Muscle of leg (tissue), 11 donors: ENCODE results near the gene PTPN14. TPM values are rescaled to one million over a fixed set of nuclear protein-coding genes. Genes with fewer than 3 reads are reported as not detected.
"Not testable (repeated sequence)": the region's sequence is repeated elsewhere in the genome, so short reads cannot be mapped to it uniquely, and the experiment has no call there.

Experiments
- DNase-seq: peaks from one replicate; pipeline ENCODE4 v3.0.0; 2013
- H3K27ac ChIP-seq: one replicate; pipeline ENCODE4 v1.5.1; 2013; ENCODE audit warnings: mild to moderate bottlenecking, low read length, control low read depth
- H3K27me3 ChIP-seq: one replicate; pipeline ENCODE4 v1.6.1; 2013; ENCODE audit warnings: low read length; ENCODE audit not compliant: control insufficient read depth, insufficient read depth
- H3K36me3 ChIP-seq: one replicate; pipeline ENCODE4 v1.6.1; 2013; ENCODE audit warnings: low read length; ENCODE audit not compliant: control insufficient read depth, insufficient read depth
- H3K4me1 ChIP-seq: one replicate; pipeline ENCODE4 v1.6.1; 2013; ENCODE audit warnings: low read length; ENCODE audit not compliant: control insufficient read depth, insufficient read depth
- H3K4me3 ChIP-seq: one replicate; pipeline ENCODE4 v1.5.1; 2013; ENCODE audit warnings: low read length, control low read depth
- H3K9me3 ChIP-seq: replicated peaks from 2 replicates; pipeline ENCODE4 v1.6.1; 2013; ENCODE audit warnings: low read depth, low read length; ENCODE audit not compliant: control insufficient read depth
- WGBS: methylation state at CpG from one replicate; pipeline ENCODE4 v1.1.5; 2013; ENCODE audit warnings: missing lambda C conversion rate; ENCODE audit not compliant: insufficient coverage; 5-methylcytosine and 5-hydroxymethylcytosine counted together
- polyA plus RNA-seq, 8 donors: library from polyadenylated mRNA; unstranded; fragments of 120-200 nt; gene quantifications; one replicate each; pipeline versions ENCODE4 v1.2.1 to v1.2.3, GENCODE V29; 2013; ENCODE audit warnings: inconsistent platforms in 1 of 8, low replicate concordance in 1 of 8; ENCODE audit not compliant: insufficient read length in 8 of 8, insufficient read depth in 1 of 8
- total RNA-seq: library from RNA; stranded (reverse); fragments of 120-200 nt; gene quantifications from one replicate; pipeline ENCODE4 v1.2.4, GENCODE V29; 2013

PTPN14 gene
- total and polyA plus RNA-seq, 9 donors, result 9.4 to 25.2 (median 15.8) TPM

DNA sequence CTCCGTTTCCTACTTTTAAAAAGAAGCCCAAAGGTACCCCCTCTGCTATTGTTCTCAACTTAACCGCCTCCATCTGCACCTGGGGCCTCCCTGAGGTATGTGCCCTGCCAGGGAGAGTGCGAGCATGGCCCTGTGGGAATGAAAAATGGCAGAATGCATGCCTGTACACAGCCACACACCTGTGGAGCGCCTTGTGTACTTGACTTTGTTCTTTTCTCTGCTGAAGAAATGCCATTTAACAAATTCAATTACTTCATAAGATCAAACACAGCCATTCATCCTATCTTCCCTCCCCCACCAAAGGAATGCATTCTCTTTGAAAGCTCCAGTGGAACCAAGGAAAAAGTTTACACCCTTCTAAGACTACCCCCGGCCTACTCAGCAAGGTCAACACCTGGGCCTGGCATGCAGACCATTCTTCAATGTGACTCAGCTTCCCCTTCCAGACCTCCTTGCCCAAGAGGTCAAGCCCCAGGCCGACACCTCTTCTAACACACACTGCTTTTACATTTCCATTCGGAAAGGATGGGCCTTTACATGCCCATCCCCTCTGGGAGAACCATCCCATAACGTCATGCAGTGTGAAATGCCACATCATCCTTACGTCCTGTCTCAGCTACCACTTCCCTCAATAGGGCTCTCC lies 146.7 kb downstream of the PTPN14 start:
- Histone ChIP-seq H3K4me1 (no peaks in the 10 kb centered on the region), H3K36me3 (peaks cover 19% of the 10 kb centered on the region), H3K9me3 (no peaks in the 10 kb centered on the region), H3K27me3 (no peaks in the 10 kb centered on the region), H3K4me3 (no peak overlapping the region), H3K27ac (no peak overlapping the region)
- no peak for DNase-seq
- WGBS, result 65% methylated on average over 6 of the region's 9 CpGs

GRCh38 chr1:214404154-214404553 lies 147.2 kb downstream of the PTPN14 start:
- H3K27me3 ChIP-seq, result no peaks in the 10 kb centered on the region
- H3K4me3 ChIP-seq, result no peak overlapping the region
- WGBS, result 40% methylated on average over 1 of the region's 4 CpGs
- no peaks in the 10 kb centered on the region for H3K9me3 ChIP-seq
- no peaks in the 10 kb centered on the region for H3K4me1 ChIP-seq
- H3K36me3 ChIP-seq, result peaks cover 19% of the 10 kb centered on the region
- DNase-seq, result no peak
- no peak overlapping the region for H3K27ac ChIP-seq

DNA sequence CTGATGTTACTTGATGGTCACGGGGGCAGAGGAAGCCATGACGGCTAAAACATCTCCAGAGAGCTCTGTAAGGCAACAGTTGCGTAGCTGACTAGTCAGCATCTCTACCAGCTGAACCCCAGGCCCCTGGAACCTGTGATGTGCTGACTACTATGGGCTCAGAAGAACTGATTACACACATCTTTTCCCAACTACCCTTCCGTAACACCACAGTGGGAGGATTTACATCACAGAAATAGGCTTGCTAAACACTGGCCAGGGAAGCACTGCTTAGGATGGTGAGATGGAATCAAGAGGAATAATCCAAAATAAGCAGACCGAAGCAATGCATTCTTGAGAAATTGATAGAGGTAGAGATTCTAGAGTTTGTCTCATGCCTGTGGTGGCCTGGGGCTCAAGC lies 148.0 kb downstream of the PTPN14 start:
- Histone ChIP-seq H3K27me3 (no peaks in the 10 kb centered on the region), H3K27ac (no peak overlapping the region), H3K4me3 (no peak overlapping the region), H3K36me3 (peaks cover 19% of the 10 kb centered on the region), H3K9me3 (no peaks in the 10 kb centered on the region), H3K4me1 (no peaks in the 10 kb centered on the region)
- no peak for DNase-seq
- 100% methylated on average over 3 of the region's 5 CpGs for WGBS

DNA sequence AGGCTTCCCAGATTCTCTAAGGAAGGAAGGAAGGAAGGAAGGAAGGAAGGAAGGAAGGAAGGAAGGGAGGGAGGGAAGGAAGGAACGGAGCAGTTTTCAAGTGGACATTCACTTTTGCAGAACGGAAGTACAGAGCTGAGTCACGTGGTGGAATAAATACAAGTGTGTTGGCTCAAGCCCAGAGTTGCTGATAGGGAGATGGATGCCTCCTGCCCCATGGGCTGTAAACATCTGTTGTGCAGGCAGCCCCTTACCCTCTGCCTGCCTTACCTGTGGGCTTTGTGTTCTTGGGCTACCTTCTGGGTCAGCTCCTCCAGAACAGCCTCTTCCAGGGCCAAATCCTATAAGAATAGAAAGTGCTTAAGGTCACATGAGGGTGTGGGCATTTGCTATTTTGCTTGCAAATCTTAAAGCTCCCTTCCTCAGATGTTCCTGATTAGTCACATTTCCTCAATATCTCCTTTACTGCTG lies 148.8 kb downstream of the PTPN14 start:
- no peaks in the 10 kb centered on the region for H3K4me1 ChIP-seq
- no peak overlapping the region for H3K27ac ChIP-seq
- H3K9me3 ChIP-seq, result no peaks in the 10 kb centered on the region
- WGBS, result 18% methylated on average over 3 of the region's 3 CpGs
- no peak overlapping the region for H3K4me3 ChIP-seq
- no peaks in the 10 kb centered on the region for H3K27me3 ChIP-seq
- H3K36me3 ChIP-seq, result peaks cover 19% of the 10 kb centered on the region
- no peak for DNase-seq

- Histone ChIP-seq H3K27ac (no peak overlapping the region), H3K9me3 (no peaks in the 10 kb centered on the region), H3K4me1 (no peaks in the 10 kb centered on the region), H3K36me3 (peaks cover 23% of the 10 kb centered on the region), H3K4me3 (no peak overlapping the region), H3K27me3 (no peaks in the 10 kb centered on the region)
- no CpG with 5 or more reads among the region's 3 CpGs for WGBS
- no peak for DNase-seq
Measured at GRCh38 chr1:214401666-214402065, 149.7 kb downstream of the PTPN14 start.

- Histone ChIP-seq H3K27me3 (no peaks in the 10 kb centered on the region), H3K36me3 (peaks cover 28% of the 10 kb centered on the region), H3K4me1 (no peaks in the 10 kb centered on the region), H3K4me3 (no peak overlapping the region), H3K9me3 (no peaks in the 10 kb centered on the region), H3K27ac (no peak overlapping the region)
- no peak for DNase-seq
- WGBS, result 100% methylated on average over 1 of the region's 3 CpGs
Measured at GRCh38 chr1:214400131-214400530, 151.3 kb downstream of the PTPN14 start.

DNA sequence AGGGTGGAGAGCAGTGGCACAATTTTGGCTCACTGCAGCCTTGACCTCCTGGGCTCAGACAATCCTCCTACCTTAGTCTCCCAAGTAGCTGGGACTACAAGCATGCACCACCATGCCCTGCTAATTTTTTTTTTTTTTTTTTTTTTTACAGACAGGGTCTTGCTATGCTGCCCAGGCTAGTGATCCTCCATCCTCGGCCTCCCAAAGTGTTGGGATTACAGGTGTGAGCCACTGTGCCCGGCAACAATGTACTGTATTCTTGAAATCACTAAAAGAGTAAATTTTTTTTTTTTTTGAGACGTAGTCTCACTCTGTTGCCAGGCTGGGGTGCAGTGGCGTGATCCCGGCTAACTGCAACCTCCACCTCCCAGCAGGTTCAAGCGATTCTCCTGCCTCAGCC lies 152.9 kb downstream of the PTPN14 start:
- Histone ChIP-seq H3K27me3 (no peaks in the 10 kb centered on the region), H3K36me3 (peaks cover 33% of the 10 kb centered on the region), H3K4me3 (no peak overlapping the region), H3K27ac (no peak overlapping the region), H3K9me3 (no peaks in the 10 kb centered on the region), H3K4me1 (no peaks in the 10 kb centered on the region)
- no CpG with 5 or more reads among the region's 6 CpGs for WGBS
- no peak for DNase-seq

GRCh38 chr1:214397497-214397896 lies 153.9 kb downstream of the PTPN14 start:
- no peak for DNase-seq
- WGBS, result no CpG with 5 or more reads among the region's 2 CpGs
- Histone ChIP-seq H3K36me3 (peaks cover 39% of the 10 kb centered on the region), H3K27me3 (no peaks in the 10 kb centered on the region), H3K9me3 (no peaks in the 10 kb centered on the region), H3K4me3 (no peak overlapping the region), H3K27ac (no peak overlapping the region), H3K4me1 (no peaks in the 10 kb centered on the region)

- no peaks in the 10 kb centered on the region for H3K27me3 ChIP-seq
- no peak overlapping the region for H3K27ac ChIP-seq
- H3K4me1 ChIP-seq, result no peaks in the 10 kb centered on the region
- DNase-seq, result no peak
- no peaks in the 10 kb centered on the region for H3K9me3 ChIP-seq
- peaks cover 42% of the 10 kb centered on the region for H3K36me3 ChIP-seq
- no peak overlapping the region for H3K4me3 ChIP-seq
- WGBS, result no CpG with 5 or more reads among the region's 3 CpGs
Measured at GRCh38 chr1:214396330-214396729, 155.1 kb downstream of the PTPN14 start.

DNA sequence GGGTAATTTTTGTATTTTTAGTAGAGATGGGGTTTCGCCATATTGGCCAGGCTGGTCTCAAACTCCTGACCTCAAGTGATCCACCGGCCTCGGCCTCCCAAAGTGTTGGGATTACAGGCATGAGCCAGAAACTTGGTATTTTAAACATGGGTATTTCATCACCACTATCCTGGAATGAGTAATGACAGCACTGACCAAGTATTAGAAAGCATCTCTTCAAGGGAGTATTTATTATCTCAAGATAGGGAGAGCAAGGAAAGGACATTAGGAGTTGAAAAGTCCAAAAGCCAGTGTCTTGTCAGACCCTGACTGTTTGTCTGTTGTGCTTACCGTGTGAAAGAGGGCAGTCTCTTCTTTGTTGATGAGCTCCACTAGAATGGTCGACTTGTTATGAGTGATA lies 156.8 kb downstream of the PTPN14 start:
- DNase-seq, H3K27ac ChIP-seq, H3K4me1 ChIP-seq, H3K9me3 ChIP-seq, H3K27me3 ChIP-seq, H3K4me3 ChIP-seq: not testable (repeated sequence)
- peaks cover 35% of the 10 kb centered on the region for H3K36me3 ChIP-seq
- WGBS, result 90% methylated on average over 2 of the region's 5 CpGs

GRCh38 chr1:214393086-214393485 lies 158.3 kb downstream of the PTPN14 start:
- no peak for DNase-seq
- H3K27ac ChIP-seq, result no peak overlapping the region
- H3K9me3 ChIP-seq, result no peaks in the 10 kb centered on the region
- no peaks in the 10 kb centered on the region for H3K27me3 ChIP-seq
- H3K4me1 ChIP-seq, result no peaks in the 10 kb centered on the region
- peaks cover 35% of the 10 kb centered on the region for H3K36me3 ChIP-seq
- H3K4me3 ChIP-seq, result no peak overlapping the region
- WGBS, result 94% methylated on average over 12 of the region's 12 CpGs
